Measurements from ENCODE around the gene SLC35E4.

Gene SLC35E4

DNA sequence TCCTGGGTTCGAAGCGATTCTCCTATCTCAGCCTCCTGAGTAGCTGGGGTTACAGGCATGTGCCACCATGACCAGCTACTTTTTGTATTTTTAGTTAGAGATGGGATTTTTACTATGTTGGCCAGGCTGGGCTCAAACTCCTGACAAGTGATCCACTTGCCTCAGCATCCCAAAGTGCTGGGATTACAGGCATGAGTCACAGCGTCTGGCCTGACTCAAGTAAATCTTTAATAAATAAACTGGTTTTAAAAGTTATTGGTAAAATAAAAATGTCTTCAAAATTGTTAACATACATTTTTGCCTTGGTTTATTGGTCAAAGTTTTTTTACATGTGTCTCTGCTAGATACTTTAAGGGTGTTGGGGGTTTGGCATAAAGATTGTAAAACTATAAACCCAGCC is 36.6 kb upstream of the SLC35E4 start:
- H4K20me1 ChIP-seq (ENCODE audit: insufficient read depth, low read length), result no peaks in the 10 kb centered on the region
- peaks cover 8% of the 10 kb centered on the region; the same call in 1 of the 2 replicates for H3K27me3 ChIP-seq (ENCODE audit: low read depth, low read length)
- no peak overlapping the region for H3K27ac ChIP-seq (ENCODE audit: low read length)
- no peak for TF ChIP-seq EZH2phosphoT487 (IDR thresholded peaks at IDR 0.05; ENCODE audit: low read depth)
- TF ChIP-seq, protein P1, sequence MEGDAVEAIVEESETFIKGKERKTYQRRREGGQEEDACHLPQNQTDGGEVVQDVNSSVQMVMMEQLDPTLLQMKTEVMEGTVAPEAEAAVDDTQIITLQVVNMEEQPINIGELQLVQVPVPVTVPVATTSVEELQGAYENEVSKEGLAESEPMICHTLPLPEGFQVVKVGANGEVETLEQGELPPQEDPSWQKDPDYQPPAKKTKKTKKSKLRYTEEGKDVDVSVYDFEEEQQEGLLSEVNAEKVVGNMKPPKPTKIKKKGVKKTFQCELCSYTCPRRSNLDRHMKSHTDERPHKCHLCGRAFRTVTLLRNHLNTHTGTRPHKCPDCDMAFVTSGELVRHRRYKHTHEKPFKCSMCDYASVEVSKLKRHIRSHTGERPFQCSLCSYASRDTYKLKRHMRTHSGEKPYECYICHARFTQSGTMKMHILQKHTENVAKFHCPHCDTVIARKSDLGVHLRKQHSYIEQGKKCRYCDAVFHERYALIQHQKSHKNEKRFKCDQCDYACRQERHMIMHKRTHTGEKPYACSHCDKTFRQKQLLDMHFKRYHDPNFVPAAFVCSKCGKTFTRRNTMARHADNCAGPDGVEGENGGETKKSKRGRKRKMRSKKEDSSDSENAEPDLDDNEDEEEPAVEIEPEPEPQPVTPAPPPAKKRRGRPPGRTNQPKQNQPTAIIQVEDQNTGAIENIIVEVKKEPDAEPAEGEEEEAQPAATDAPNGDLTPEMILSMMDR (IDR thresholded peaks at IDR 0.05; ENCODE audit: low read depth, low read length), result no peak
- no peak overlapping the region for H3K4me2 ChIP-seq (ENCODE audit: low read length)
- H3K9me3 ChIP-seq (ENCODE audit: insufficient read depth, low read length), result no peaks in the 10 kb centered on the region
- no peaks in the 10 kb centered on the region for H3K79me2 ChIP-seq (ENCODE audit: low read length)
- no peak overlapping the region for H2AFZ ChIP-seq (ENCODE audit: low read depth, low read length)
- no peak overlapping the region for H3K4me3 ChIP-seq (ENCODE audit: low read length)
- no peaks in the 10 kb centered on the region for H3K36me3 ChIP-seq (replicated peaks; ENCODE audit: low read depth, low read length)
- no peaks in the 10 kb centered on the region for H3K4me1 ChIP-seq (ENCODE audit: low read length)
- H3K9ac ChIP-seq (ENCODE audit: low read length), result no peak overlapping the region

DNA sequence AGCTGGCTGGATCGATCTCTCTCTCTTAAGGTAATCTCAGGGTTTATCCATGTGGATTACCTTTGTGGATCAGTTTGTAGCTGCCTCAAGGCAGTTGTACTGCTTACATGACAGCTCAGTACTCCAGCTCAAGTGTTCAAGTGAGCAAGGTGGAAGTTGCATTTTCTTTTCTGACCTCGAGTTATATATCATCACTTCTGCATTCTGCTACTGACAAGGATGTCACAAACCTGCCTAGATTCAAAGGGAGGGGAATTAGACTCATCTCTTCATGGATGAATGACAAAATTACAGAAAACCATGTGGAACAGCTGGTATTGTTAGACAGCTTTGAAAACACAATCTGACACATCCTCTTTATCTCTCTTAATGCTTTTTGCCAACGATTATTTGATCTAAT is 34.7 kb upstream of the SLC35E4 start:
- peaks cover 10% of the 10 kb centered on the region for H3K4me1 ChIP-seq (ENCODE audit: low read length)
- H3K4me3 ChIP-seq (ENCODE audit: low read length), result no peak overlapping the region
- TF ChIP-seq, protein P1 (IDR thresholded peaks at IDR 0.05; ENCODE audit: low read depth, low read length), result no peak
- no peak for TF ChIP-seq EZH2phosphoT487 (IDR thresholded peaks at IDR 0.05; ENCODE audit: low read depth)
- no peaks in the 10 kb centered on the region for H3K36me3 ChIP-seq (replicated peaks; ENCODE audit: low read depth, low read length)
- no peak overlapping the region for H3K4me2 ChIP-seq (ENCODE audit: low read length)
- H3K27me3 ChIP-seq (ENCODE audit: low read depth, low read length), result 0 out of 2 replicates have a peak, but pooled peaks cover 3% of the 10 kb centered on the region
- H3K79me2 ChIP-seq (ENCODE audit: low read length), result no peaks in the 10 kb centered on the region
- no peak overlapping the region for H3K27ac ChIP-seq (ENCODE audit: low read length)
- H3K9me3 ChIP-seq (ENCODE audit: insufficient read depth, low read length), result no peaks in the 10 kb centered on the region
- H2AFZ ChIP-seq (ENCODE audit: low read depth, low read length), result no peak overlapping the region
- no peaks in the 10 kb centered on the region for H4K20me1 ChIP-seq (ENCODE audit: insufficient read depth, low read length)
- no peak overlapping the region for H3K9ac ChIP-seq (ENCODE audit: low read length)

DNA sequence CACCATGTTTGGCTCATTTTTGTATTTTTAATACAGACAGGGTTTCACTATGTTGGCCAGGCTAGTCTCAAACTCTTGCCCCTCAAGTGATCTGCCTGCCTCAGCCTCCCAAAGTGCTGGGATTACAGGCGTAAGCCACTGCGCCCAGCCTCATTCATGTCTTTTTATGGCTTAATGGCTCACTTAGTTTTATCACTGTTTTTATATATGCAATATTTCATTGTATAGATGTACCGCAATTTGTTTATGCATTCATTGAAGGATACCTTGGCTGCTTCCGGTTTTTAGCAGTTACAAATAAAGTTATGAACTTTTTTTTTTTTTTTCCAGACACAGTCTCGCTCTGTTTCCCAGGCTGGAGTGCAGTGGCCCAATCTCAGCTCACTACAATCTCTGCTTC is 34.1 kb upstream of the SLC35E4 start:
- no peak overlapping the region for H3K4me2 ChIP-seq (ENCODE audit: low read length)
- TF ChIP-seq, protein P1 (IDR thresholded peaks at IDR 0.05; ENCODE audit: low read depth, low read length), result no peak
- TF ChIP-seq EZH2phosphoT487 (IDR thresholded peaks at IDR 0.05; ENCODE audit: low read depth), result no peak
- H4K20me1 ChIP-seq (ENCODE audit: insufficient read depth, low read length), result no peaks in the 10 kb centered on the region

DNA sequence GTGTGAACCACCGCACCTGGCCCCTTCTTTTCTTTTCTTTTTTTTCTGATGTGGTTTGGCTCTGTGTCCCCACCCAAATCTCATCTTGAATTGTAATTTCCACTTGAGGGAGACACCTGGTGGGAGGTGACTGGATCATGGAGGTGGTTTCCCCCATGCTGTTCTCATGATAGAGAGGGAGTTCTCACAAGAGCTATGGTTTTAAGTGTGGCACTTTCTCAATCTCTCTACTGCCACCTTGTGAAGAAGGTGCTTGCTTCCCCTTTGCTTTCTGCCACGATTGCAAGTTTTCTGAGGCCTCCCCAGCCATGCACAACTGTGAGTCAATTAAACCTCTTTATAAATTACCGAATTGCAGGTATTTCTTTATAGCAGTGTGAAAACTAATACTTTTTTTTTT is 33.5 kb upstream of the SLC35E4 start:
- TF ChIP-seq, protein P1 (IDR thresholded peaks at IDR 0.05; ENCODE audit: low read depth, low read length), result peak; percentile 45
- no peak for TF ChIP-seq EZH2phosphoT487 (IDR thresholded peaks at IDR 0.05; ENCODE audit: low read depth)
- H3K4me1 ChIP-seq (ENCODE audit: low read length), result peaks cover 14% of the 10 kb centered on the region
- no peaks in the 10 kb centered on the region for H4K20me1 ChIP-seq (ENCODE audit: insufficient read depth, low read length)
- H3K4me3 ChIP-seq (ENCODE audit: low read length), result no peak overlapping the region
- no peaks in the 10 kb centered on the region for H3K9me3 ChIP-seq (ENCODE audit: insufficient read depth, low read length)
- no peak overlapping the region for H3K27ac ChIP-seq (ENCODE audit: low read length)
- H3K27me3 ChIP-seq (ENCODE audit: low read depth, low read length), result no peaks in the 10 kb centered on the region
- H3K79me2 ChIP-seq (ENCODE audit: low read length), result no peaks in the 10 kb centered on the region
- no peak overlapping the region for H2AFZ ChIP-seq (ENCODE audit: low read depth, low read length)
- H3K36me3 ChIP-seq (replicated peaks; ENCODE audit: low read depth, low read length), result no peaks in the 10 kb centered on the region
- no peak overlapping the region for H3K9ac ChIP-seq (ENCODE audit: low read length)
- H3K4me2 ChIP-seq (ENCODE audit: low read length), result no peak overlapping the region

More for the DNA sequence above, 34.1 kb upstream of the SLC35E4 start:
- H3K4me1 ChIP-seq (ENCODE audit: low read length), result peaks cover 14% of the 10 kb centered on the region
- H3K27me3 ChIP-seq (ENCODE audit: low read depth, low read length), result no peaks in the 10 kb centered on the region
- H3K9ac ChIP-seq (ENCODE audit: low read length), result no peak overlapping the region
- H3K27ac ChIP-seq (ENCODE audit: low read length), result no peak overlapping the region
- no peaks in the 10 kb centered on the region for H3K9me3 ChIP-seq (ENCODE audit: insufficient read depth, low read length)
- H3K36me3 ChIP-seq (replicated peaks; ENCODE audit: low read depth, low read length), result no peaks in the 10 kb centered on the region
- no peak overlapping the region for H2AFZ ChIP-seq (ENCODE audit: low read depth, low read length)
- H3K79me2 ChIP-seq (ENCODE audit: low read length), result no peaks in the 10 kb centered on the region
- no peak overlapping the region for H3K4me3 ChIP-seq (ENCODE audit: low read length)
